Hepatocyte (in vitro differentiated cells): ENCODE results near the gene SLCO3A1. TPM values are rescaled to one million over a fixed set of nuclear protein-coding genes. Genes with fewer than 3 reads are reported as not detected.

ENCODE experiments used
- DNase-seq: peaks from one replicate; pipeline ENCODE4 v3.0.0-alpha.2; 2016; ENCODE audit warnings: low spot score
- H2AFZ ChIP-seq: fragments of 200-600 bp; sonication (generic); 2 replicates; pipeline ENCODE4 v1.6.0; 2016; ENCODE audit warnings: antibody characterized with exemption, mild to moderate bottlenecking
- H3K27ac ChIP-seq: fragments of 200-600 bp; sonication (generic); 2 replicates; pipeline ENCODE4 v1.5.1; 2016; ENCODE audit warnings: mild to moderate bottlenecking
- H3K27me3 ChIP-seq: fragments of 200-600 bp; sonication (generic); 2 replicates; pipeline ENCODE4 v1.6.1; 2016
- H3K36me3 ChIP-seq: fragments of 200-600 bp; sonication (generic); replicated peaks from 2 replicates; pipeline ENCODE4 v1.5.1; 2016; ENCODE audit warnings: low read depth; ENCODE audit not compliant: insufficient read depth
- H3K4me1 ChIP-seq: fragments of 200-600 bp; sonication (generic); 2 replicates; pipeline ENCODE4 v1.5.1; 2016; ENCODE audit warnings: mild to moderate bottlenecking, moderate library complexity; ENCODE audit not compliant: insufficient read depth
- H3K4me2 ChIP-seq: fragments of 200-600 bp; sonication (generic); 2 replicates; pipeline ENCODE4 v1.6.0; 2016
- H3K4me3 ChIP-seq: fragments of 200-600 bp; sonication (generic); 2 replicates; pipeline ENCODE4 v1.5.1; 2016; ENCODE audit warnings: mild to moderate bottlenecking
- H3K79me2 ChIP-seq: fragments of 200-600 bp; sonication (generic); 2 replicates; pipeline ENCODE4 v1.6.0; 2017; ENCODE audit warnings: mild to moderate bottlenecking
- H3K9me2 ChIP-seq: fragments of 200-600 bp; sonication (generic); replicated peaks from 2 replicates; pipeline ENCODE4 v1.6.0; 2017; ENCODE audit warnings: mild to moderate bottlenecking; ENCODE audit not compliant: insufficient read depth
- H3K9me3 ChIP-seq: fragments of 200-600 bp; sonication (generic); 2 replicates; pipeline ENCODE4 v1.5.1; 2016; ENCODE audit warnings: low read depth, mild to moderate bottlenecking
- H4K20me1 ChIP-seq: fragments of 200-600 bp; sonication (generic); 2 replicates; pipeline ENCODE4 v1.6.0; 2016; ENCODE audit warnings: mild to moderate bottlenecking; ENCODE audit not compliant: insufficient read depth, poor library complexity, severe bottlenecking
- CTCF ChIP-seq: fragments of 200-600 bp; sonication (generic); IDR thresholded peaks from 2 replicates; pipeline ENCODE4 v1.5.1; 2016; ENCODE audit warnings: antibody characterized with exemption, mild to moderate bottlenecking; ENCODE audit not compliant: poor library complexity
- EZH2 ChIP-seq: fragments of 200-600 bp; sonication (generic); IDR thresholded peaks from 2 replicates; pipeline ENCODE4 v1.6.1; 2016; ENCODE audit warnings: antibody characterized with exemption, mild to moderate bottlenecking, borderline replicate concordance
- EZH2phosphoT487 ChIP-seq: fragments of 200-600 bp; sonication (generic); IDR thresholded peaks from one replicate; pipeline ENCODE4 v1.6.1; 2018; ENCODE audit warnings: antibody characterized with exemption, mild to moderate bottlenecking, low read depth, moderate library complexity; ENCODE audit not compliant: unreplicated experiment, severe bottlenecking
- WGBS: methylation state at CpG from one replicate; pipeline ENCODE4 v1.1.6; 2016; ENCODE audit warnings: low lambda C conversion rate; ENCODE audit errors: missing lambda C conversion rate; 5-methylcytosine and 5-hydroxymethylcytosine counted together
- polyA plus RNA-seq: library from polyadenylated mRNA; unstranded; fragments of >200 nt; fragmentation: Nextera tagmentation; extraction: Ambion mirVana; gene quantifications from 2 replicates; pipeline ENCODE4 v1.2.1, GENCODE V29; 2016
- total RNA-seq: library from RNA; depleted of rRNA; stranded (reverse); fragments of >200 nt; gene quantifications from 2 replicates; pipeline ENCODE4 v1.2.3, GENCODE V29; 2014

The SLCO3A1 gene
- total and polyA plus RNA-seq, 2 experiments from 2014 or later = 1.3 to 5.4 TPM

- DNase-seq = peak; percentile 86
- no peaks in the 10 kb centered on the region for H3K79me2 ChIP-seq
- peaks cover 16% of the 10 kb centered on the region for H3K4me1 ChIP-seq
- H2AFZ ChIP-seq = no peak overlapping the region
- H3K4me3 ChIP-seq = no peak overlapping the region
- no peaks in the 10 kb centered on the region for H4K20me1 ChIP-seq
- H3K36me3 ChIP-seq = no peaks in the 10 kb centered on the region
- H3K27me3 ChIP-seq = no peaks in the 10 kb centered on the region
- peak overlapping the region; percentile 12 for H3K4me2 ChIP-seq
- TF ChIP-seq EZH2 (no peak), EZH2phosphoT487 (no peak), CTCF (no peak)
- 54% methylated on average over 9 of the region's 9 CpGs for WGBS
- no peaks in the 10 kb centered on the region for H3K9me3 ChIP-seq
- H3K27ac ChIP-seq = peak overlapping the region; percentile 68
- H3K9me2 ChIP-seq = no peaks in the 10 kb centered on the region
These were observed 89.3 kb downstream of the SLCO3A1 start for GRCh38 chr15:91942720-91943394.

DNA sequence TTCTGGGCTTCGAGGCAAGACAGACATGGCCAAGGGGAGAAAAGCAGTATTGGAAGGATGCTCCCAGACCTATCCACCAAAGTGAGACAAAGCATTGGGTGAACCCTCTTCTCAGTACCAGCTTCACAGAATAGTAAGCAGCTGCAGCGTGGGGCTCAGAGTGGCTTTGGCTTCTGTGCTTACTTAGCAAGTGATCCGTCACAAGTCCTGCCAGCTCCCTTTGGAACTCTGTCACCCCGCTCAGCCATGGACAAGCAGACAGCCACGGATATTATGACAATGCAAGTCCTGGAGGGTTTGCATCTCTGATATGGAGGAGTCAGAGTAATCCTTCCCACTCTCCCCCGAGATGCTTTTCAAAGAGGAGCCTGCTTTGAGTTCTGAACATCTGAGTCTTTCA lies 90.8 kb downstream of the SLCO3A1 start:
- 81% methylated on average over 6 of the region's 6 CpGs for WGBS
- Histone ChIP-seq H3K9me3 (no peaks in the 10 kb centered on the region), H3K36me3 (no peaks in the 10 kb centered on the region), H3K79me2 (no peaks in the 10 kb centered on the region), H3K27ac (no peak overlapping the region), H3K27me3 (no peaks in the 10 kb centered on the region), H4K20me1 (no peaks in the 10 kb centered on the region), H2AFZ (no peak overlapping the region), H3K4me2 (no peak overlapping the region), H3K4me1 (peaks cover 22% of the 10 kb centered on the region), H3K4me3 (no peak overlapping the region), H3K9me2 (no peaks in the 10 kb centered on the region)
- TF ChIP-seq EZH2 (no peak), CTCF (no peak), EZH2phosphoT487 (no peak)
- no peak for DNase-seq

GRCh38 chr15:91945385-91945784 lies 91.9 kb downstream of the SLCO3A1 start:
- Histone ChIP-seq H3K4me1 (peaks cover 22% of the 10 kb centered on the region), H3K27ac (no peak overlapping the region), H3K27me3 (no peaks in the 10 kb centered on the region), H3K4me3 (no peak overlapping the region), H3K79me2 (no peaks in the 10 kb centered on the region), H3K36me3 (no peaks in the 10 kb centered on the region), H3K4me2 (no peak overlapping the region), H2AFZ (no peak overlapping the region), H3K9me3 (no peaks in the 10 kb centered on the region), H4K20me1 (no peaks in the 10 kb centered on the region), H3K9me2 (no peaks in the 10 kb centered on the region)
- TF ChIP-seq EZH2phosphoT487 (no peak), CTCF (no peak), EZH2 (no peak)
- 85% methylated on average over 6 of the region's 6 CpGs for WGBS
- no peak for DNase-seq
